MM.1S (cell line): Measurements from ENCODE around the gene ZNF853.

ENCODE experiments used
- DNase-seq: peaks from one replicate; pipeline ENCODE4 v3.0.0-alpha.2; 2015
- H2AFZ ChIP-seq: fragments of 300-600 bp; sonication (generic); 2 replicates; pipeline ENCODE4 v1.6.0; 2016; ENCODE audit warnings: antibody characterized with exemption, low read length
- H3F3A ChIP-seq: fragments of 300-600 bp; sonication (generic); 2 replicates; pipeline ENCODE4 v1.6.1; 2016; ENCODE audit warnings: mild to moderate bottlenecking, antibody characterized with exemption, low read length, moderate library complexity, mixed read lengths; ENCODE audit not compliant: insufficient read depth
- H3K27ac ChIP-seq: fragments of 300-600 bp; sonication (generic); 2 replicates; pipeline ENCODE4 v1.5.1; 2016; ENCODE audit warnings: mild to moderate bottlenecking, low read length
- H3K27me3 ChIP-seq: fragments of 300-600 bp; sonication (generic); replicated peaks from 2 replicates; pipeline ENCODE4 v1.6.0; 2016; ENCODE audit warnings: low read length; ENCODE audit not compliant: insufficient read depth
- H3K36me3 ChIP-seq: fragments of 300-600 bp; sonication (generic); replicated peaks from 2 replicates; pipeline ENCODE4 v1.6.1; 2016; ENCODE audit warnings: mild to moderate bottlenecking, low read length, mixed read lengths; ENCODE audit not compliant: insufficient read depth
- H3K4me1 ChIP-seq: fragments of 300-600 bp; sonication (generic); 2 replicates; pipeline ENCODE4 v1.6.1; 2016; ENCODE audit warnings: low read length, mixed read lengths
- H3K4me2 ChIP-seq: fragments of 300-600 bp; sonication (generic); 2 replicates; pipeline ENCODE4 v1.6.0; 2016; ENCODE audit warnings: low read depth, low read length
- H3K4me3 ChIP-seq: fragments of 300-600 bp; sonication (generic); 2 replicates; pipeline ENCODE4 v1.5.1; 2016; ENCODE audit warnings: low read length, mixed read lengths
- H3K79me2 ChIP-seq: fragments of 300-600 bp; sonication (generic); 2 replicates; pipeline ENCODE4 v1.6.1; 2016; ENCODE audit warnings: mixed run types, low read length, mixed read lengths
- H3K9ac ChIP-seq: fragments of 300-600 bp; sonication (generic); 2 replicates; pipeline ENCODE4 v1.6.1; 2016; ENCODE audit warnings: low read length, mixed read lengths
- H3K9me2 ChIP-seq: fragments of 300-600 bp; sonication (generic); replicated peaks from 2 replicates; pipeline ENCODE4 v1.6.1; 2016; ENCODE audit warnings: mild to moderate bottlenecking, low read length, mixed read lengths; ENCODE audit not compliant: insufficient read depth
- H3K9me3 ChIP-seq: fragments of 300-600 bp; sonication (generic); replicated peaks from 2 replicates; pipeline ENCODE4 v1.6.1; 2016; ENCODE audit warnings: mild to moderate bottlenecking, low read length, mixed read lengths; ENCODE audit not compliant: insufficient read depth
- H4K20me1 ChIP-seq: fragments of 300-600 bp; sonication (generic); 2 replicates; pipeline ENCODE4 v1.6.1; 2016; ENCODE audit warnings: mild to moderate bottlenecking, low read length, moderate library complexity, mixed read lengths; ENCODE audit not compliant: insufficient read depth
- EZH2 ChIP-seq: fragments of 300-600 bp; sonication (generic); optimal IDR thresholded peaks from 2 replicates; pipeline ENCODE3; 2017; ENCODE audit warnings: low read depth, mild to moderate bottlenecking, antibody characterized with exemption, low read length, mixed read lengths
- EZH2phosphoT487 ChIP-seq: fragments of 300-600 bp; sonication (generic); IDR thresholded peaks from 2 replicates; pipeline ENCODE4 v1.6.1; 2018; ENCODE audit warnings: antibody characterized with exemption, low read length
- TF ChIP-seq, protein P1 (sequence below): fragments of 300-600 bp; sonication (generic); IDR thresholded peaks from 2 replicates; pipeline ENCODE4 v1.5.1; 2016; ENCODE audit warnings: antibody characterized with exemption, low read length, mixed read lengths

ZNF853 gene

GRCh38 chr7:6647541-6647940, 32.1 kb downstream of the ZNF853 start:
- Histone ChIP-seq H3K4me1 (no peaks in the 10 kb centered on the region), H3K4me2 (no peak overlapping the region), H3K27me3 (no peaks in the 10 kb centered on the region), H2AFZ (no peak overlapping the region), H3F3A (no peaks in the 10 kb centered on the region), H3K27ac (no peak overlapping the region), H3K36me3 (peaks cover 8% of the 10 kb centered on the region; the same call in 1 of the 2 replicates), H3K4me3 (no peak overlapping the region), H3K9me2 (no peaks in the 10 kb centered on the region), H3K9ac (no peak overlapping the region), H3K79me2 (no peaks in the 10 kb centered on the region), H4K20me1 (no peaks in the 10 kb centered on the region), H3K9me3 (no peaks in the 10 kb centered on the region; the same call in 1 of the 2 replicates)
- DNase-seq: no peak
- no peak for TF ChIP-seq EZH2
- no peak for TF ChIP-seq EZH2phosphoT487
- TF ChIP-seq, protein P1, sequence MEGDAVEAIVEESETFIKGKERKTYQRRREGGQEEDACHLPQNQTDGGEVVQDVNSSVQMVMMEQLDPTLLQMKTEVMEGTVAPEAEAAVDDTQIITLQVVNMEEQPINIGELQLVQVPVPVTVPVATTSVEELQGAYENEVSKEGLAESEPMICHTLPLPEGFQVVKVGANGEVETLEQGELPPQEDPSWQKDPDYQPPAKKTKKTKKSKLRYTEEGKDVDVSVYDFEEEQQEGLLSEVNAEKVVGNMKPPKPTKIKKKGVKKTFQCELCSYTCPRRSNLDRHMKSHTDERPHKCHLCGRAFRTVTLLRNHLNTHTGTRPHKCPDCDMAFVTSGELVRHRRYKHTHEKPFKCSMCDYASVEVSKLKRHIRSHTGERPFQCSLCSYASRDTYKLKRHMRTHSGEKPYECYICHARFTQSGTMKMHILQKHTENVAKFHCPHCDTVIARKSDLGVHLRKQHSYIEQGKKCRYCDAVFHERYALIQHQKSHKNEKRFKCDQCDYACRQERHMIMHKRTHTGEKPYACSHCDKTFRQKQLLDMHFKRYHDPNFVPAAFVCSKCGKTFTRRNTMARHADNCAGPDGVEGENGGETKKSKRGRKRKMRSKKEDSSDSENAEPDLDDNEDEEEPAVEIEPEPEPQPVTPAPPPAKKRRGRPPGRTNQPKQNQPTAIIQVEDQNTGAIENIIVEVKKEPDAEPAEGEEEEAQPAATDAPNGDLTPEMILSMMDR: no peak

DNA sequence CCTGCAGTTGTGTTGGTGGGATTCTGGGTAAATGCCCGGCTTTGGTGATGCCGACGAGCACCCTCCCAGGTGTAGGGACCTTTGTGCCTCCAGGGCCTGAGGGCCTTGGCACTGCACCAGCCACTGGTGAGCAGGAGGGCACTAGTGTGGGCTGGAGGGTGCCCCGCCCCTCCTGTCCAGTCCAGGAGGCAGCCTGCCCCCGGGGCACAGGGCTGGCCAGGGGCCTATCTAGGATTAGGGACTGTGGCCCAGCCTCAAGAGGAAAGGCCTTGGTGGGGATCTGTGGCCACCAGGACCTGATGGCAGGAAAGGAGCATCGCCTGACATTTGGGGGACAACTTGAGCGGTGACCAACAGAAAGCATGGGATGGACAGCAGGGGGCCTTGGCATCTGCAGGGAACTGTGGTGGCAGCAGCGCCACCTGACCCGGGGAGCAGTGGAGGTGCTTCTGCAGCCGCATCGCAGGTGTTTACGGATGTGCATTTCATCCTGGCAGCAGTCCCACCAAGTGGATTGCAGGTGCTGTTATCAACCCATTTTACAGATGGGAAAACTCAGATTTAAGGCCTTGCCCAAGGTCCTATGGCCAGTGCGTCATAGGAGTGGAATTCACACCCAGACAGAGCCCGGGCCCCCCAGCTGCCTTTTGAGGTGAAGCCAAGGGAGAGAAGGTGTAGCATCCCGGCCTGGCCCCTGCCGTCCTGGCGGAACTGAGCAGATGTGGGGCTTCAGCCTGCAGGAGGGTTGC, 32.8 kb downstream of the ZNF853 start:
- Histone ChIP-seq H3K79me2 (no peaks in the 10 kb centered on the region), H3K4me3 (no peak overlapping the region), H3K9ac (no peak overlapping the region), H3K9me3 (no peaks in the 10 kb centered on the region; the same call in 1 of the 2 replicates), H3K4me2 (no peak overlapping the region), H3K4me1 (no peaks in the 10 kb centered on the region), H3K9me2 (no peaks in the 10 kb centered on the region), H3K27ac (no peak overlapping the region), H3K36me3 (peaks cover 8% of the 10 kb centered on the region; the same call in 1 of the 2 replicates), H4K20me1 (no peaks in the 10 kb centered on the region), H3F3A (no peaks in the 10 kb centered on the region), H3K27me3 (no peaks in the 10 kb centered on the region), H2AFZ (no peak overlapping the region)
- DNase-seq: no peak
- TF ChIP-seq, protein P1: no peak
- TF ChIP-seq EZH2phosphoT487 (no peak), EZH2 (no peak)

DNA sequence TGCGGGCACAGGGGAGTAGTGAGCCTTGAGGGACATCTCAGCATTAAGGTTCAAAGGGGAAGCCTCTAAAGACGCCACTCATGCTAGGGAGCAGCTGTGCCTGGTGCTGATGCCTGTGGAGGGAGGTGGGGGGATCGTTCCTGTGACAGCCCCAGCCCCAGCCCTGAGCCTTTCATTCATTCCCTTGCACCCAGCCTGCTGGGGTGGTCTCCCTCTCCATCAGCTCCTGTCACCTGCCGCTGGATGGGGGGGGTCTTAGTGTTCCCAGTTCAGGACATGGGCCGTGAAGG, 33.4 kb downstream of the ZNF853 start:
- Histone ChIP-seq H3K79me2 (no peaks in the 10 kb centered on the region), H3K36me3 (peaks cover 8% of the 10 kb centered on the region; the same call in 1 of the 2 replicates), H3K4me2 (no peak overlapping the region), H3K9me2 (no peaks in the 10 kb centered on the region), H3K27ac (no peak overlapping the region), H3K9ac (no peak overlapping the region), H3K4me3 (no peak overlapping the region), H3K27me3 (no peaks in the 10 kb centered on the region), H3K9me3 (no peaks in the 10 kb centered on the region; the same call in 1 of the 2 replicates), H3F3A (no peaks in the 10 kb centered on the region), H3K4me1 (no peaks in the 10 kb centered on the region), H2AFZ (no peak overlapping the region), H4K20me1 (no peaks in the 10 kb centered on the region)
- no peak for DNase-seq
- TF ChIP-seq EZH2phosphoT487: no peak
- TF ChIP-seq, protein P1: no peak
- TF ChIP-seq EZH2: no peak
